ENCODE data around the gene HPN.

Gene HPN

DNA sequence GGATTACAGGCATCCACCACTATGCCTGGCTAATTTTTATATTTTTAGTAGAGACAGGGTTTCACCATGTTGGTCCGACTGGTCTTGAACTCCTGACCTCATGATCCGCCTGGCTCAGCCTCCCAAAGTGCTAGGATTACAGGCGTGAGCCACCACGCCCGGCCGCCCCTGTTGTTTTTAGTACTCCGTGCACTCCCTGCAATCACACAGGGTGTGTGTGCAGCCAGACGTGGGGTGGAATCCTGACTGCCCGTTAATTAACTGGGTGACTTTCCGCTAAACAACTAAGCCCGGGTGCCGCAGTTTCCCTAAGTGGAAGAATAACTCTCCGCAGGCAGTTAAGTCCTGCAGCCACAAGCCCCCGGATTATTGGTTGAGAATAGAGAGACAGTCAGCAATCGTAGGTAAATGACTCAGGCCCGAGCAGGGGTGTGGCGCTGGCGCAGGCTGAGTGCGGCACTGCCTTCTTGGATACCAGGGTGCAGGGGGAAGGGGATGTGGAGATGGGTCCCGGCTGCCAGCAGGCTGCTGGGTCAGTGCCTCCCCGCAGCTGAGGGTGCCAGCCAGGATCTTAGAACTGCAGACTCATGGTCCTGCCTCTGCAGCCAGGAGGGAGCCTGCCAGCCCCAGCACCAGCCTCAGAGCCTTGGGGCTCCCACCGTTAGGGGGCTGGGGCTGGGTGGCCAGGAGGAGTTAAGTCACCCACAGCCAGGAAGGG is 68.0 kb downstream of the HPN start:
- TF ChIP-seq ZFX (IDR thresholded peaks at IDR 0.05; ENCODE audit: borderline replicate concordance), result no peak
- TF ChIP-seq, protein P1, sequence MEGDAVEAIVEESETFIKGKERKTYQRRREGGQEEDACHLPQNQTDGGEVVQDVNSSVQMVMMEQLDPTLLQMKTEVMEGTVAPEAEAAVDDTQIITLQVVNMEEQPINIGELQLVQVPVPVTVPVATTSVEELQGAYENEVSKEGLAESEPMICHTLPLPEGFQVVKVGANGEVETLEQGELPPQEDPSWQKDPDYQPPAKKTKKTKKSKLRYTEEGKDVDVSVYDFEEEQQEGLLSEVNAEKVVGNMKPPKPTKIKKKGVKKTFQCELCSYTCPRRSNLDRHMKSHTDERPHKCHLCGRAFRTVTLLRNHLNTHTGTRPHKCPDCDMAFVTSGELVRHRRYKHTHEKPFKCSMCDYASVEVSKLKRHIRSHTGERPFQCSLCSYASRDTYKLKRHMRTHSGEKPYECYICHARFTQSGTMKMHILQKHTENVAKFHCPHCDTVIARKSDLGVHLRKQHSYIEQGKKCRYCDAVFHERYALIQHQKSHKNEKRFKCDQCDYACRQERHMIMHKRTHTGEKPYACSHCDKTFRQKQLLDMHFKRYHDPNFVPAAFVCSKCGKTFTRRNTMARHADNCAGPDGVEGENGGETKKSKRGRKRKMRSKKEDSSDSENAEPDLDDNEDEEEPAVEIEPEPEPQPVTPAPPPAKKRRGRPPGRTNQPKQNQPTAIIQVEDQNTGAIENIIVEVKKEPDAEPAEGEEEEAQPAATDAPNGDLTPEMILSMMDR (IDR thresholded peaks at IDR 0.05), result no peak
- H3K27ac ChIP-seq, result no peak overlapping the region

DNA sequence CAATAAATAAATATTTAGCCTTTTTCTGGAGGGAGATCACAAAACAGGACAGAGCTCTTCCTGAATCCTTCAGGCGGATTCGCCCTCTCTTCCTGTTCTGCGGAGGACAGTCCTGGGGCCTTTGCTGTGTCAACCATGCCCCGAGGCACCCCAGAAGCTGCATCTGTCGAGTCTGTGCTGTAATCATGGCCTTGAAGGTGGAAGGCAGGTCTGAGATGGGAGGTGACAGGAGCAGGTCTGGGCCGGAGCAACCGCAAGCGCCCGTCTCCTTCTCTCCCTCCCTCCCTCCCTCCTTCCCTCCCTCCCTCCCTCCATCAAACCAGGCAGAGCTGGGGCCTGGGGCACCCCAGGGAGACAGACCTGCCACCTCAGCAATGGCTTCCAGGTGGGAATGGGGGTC is 69.5 kb downstream of the HPN start:
- H3K27ac ChIP-seq, result no peak overlapping the region
- no peak for TF ChIP-seq ZFX (IDR thresholded peaks at IDR 0.05; ENCODE audit: borderline replicate concordance)
- TF ChIP-seq, protein P1 (IDR thresholded peaks at IDR 0.05), result no peak

DNA sequence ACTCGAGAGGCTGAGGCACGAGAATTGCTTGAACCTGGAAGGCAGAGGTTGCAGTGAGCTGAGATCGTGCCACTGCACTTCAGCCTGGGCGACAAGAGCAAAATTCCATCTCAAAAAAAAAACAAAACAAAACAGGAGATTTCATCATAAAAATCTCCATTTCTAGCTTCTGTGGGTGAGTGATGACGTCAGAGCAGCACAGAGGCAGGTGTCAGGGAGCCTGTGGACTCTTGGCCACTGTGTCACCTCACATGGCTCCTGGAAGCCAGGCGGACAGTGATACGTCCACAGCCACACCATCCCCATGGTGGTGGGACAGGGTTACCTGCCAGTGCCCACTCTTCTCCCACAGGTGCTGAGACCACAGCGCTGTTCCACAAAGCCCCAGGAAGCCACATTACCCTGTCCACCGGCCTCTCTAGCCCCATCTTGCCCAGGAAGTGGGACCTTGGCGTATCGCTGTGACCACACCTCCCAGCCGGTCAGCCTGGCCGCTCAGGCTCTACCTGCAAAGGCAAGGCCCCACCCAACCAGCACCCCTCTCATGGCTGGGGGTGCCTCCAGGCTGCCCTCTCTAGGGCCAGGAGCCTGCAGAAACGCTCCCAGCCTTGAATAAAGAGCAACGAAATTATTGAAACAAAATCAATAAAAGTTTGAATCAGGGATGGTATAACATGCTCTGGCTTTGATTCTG is 71.6 kb downstream of the HPN start:
- H3K27ac ChIP-seq, result no peak overlapping the region
- no peak for TF ChIP-seq ZFX (IDR thresholded peaks at IDR 0.05; ENCODE audit: borderline replicate concordance)
- TF ChIP-seq, protein P1 (IDR thresholded peaks at IDR 0.05), result no peak

DNA sequence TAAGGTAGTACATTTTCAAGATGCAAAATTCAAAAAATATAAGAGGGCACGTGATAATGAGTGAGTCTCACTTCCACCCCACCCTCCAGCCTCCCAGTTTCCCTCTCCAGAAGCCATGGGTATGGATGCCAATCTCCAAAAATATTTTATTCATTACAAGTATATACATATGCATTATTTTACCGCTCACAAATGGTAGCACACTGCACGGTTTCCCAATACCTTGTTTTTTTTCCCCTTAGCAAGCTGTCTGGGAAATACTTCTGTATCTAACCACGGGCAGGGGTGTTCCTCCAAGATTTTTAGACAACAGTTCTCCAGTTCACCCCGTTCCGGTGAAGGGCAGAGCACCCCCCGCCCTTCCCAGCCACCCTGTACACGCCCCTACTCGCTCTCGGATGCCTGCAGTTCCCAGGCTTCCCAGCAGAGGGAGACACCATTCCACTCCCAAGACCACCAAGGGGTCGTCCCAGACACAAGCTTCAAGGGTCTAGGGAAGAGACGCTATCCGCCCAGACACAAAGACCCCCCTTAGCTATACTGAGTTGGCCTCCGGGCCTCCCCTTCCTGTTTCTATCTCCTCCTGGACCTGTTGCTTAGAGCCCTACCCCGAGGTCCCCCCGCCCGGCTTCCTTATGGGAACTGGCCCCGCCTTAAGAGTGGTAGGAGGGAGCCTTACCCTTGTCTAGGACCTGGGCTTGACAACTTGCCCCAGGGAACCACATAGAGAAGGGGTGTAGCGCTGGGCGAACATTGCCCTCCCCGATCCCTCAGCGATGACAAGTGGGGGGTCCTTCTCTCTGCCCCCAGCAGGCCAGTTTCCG is 73.0 kb downstream of the HPN start:
- H3K27ac ChIP-seq, result peak overlapping the region; percentile 91
- TF ChIP-seq ZFX (IDR thresholded peaks at IDR 0.05; ENCODE audit: borderline replicate concordance), result no peak
- TF ChIP-seq, protein P1 (IDR thresholded peaks at IDR 0.05), result peak; percentile 97

DNA sequence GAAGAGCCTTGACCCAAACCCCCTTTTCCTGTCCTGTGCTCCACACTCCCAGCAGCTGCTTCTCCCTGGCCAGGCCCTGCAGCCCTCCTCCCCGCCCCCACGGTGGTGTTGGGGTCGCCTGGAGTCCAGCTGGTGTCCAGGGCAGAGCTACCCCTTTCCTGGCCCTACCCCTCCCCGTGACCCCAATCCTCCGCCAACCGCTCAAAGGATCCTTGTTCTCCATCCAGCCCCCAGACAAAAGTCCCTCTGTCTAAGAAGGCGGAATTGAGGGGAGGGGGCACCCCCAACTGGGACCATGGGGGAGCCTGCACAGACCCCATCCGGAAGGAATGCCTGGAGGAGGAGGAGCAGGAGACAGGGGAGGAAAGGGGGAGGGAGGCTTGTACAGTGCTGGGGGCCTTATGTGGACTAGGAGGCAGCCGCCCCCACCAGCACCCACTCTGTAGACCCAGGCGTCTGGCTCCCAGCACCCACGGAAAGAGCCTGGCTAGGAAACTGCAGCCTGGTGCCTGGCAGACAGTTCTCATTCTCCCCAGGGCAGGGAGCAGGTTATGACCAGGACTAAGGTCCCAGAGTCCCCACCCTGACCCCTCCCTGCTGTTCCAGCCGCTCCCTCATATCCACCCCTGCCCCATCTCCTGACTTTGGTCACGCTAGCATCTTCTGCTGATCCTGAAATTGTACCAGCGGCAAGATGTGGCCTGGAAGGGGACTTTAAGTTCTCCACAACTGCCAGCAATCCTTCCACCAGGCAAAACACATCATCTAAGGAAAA is 73.8 kb downstream of the HPN start, which contains the start of gene FXYD3:
Gene FXYD3 (plus strand): TSS at position 647 of the 775 bp plus-strand sequence. CDS start 3,554 bp downstream, outside the sequence.
- TF ChIP-seq, protein P1 (IDR thresholded peaks at IDR 0.05), result no peak
- no peak for TF ChIP-seq ZFX (IDR thresholded peaks at IDR 0.05; ENCODE audit: borderline replicate concordance)
- H3K27ac ChIP-seq, result peak within 1 kb of the TSS; percentile 91

Data from 22Rv1 (cell line).